Astrocyte of the cerebellum (primary cell): Measurements from ENCODE around the gene RTTN.

ENCODE experiments used
- DNase-seq: peaks from one replicate; pipeline ENCODE4 v3.0.0-alpha.2; 2011; ENCODE audit warnings: low read depth
- H3K4me3 ChIP-seq: 2 replicates; pipeline ENCODE4 v1.5.1; 2011; ENCODE audit warnings: mild to moderate bottlenecking, low read depth, low read length, moderate library complexity
- in situ Hi-C: cut with HindIII; loops from 2 replicates; pipeline ENCODE4 v1.10.0; 2017; ENCODE audit warnings: low sequenced_read_pairs
- TF ChIP-seq, protein P1 (sequence below): IDR thresholded peaks from 2 replicates; pipeline ENCODE4 v1.5.1; 2012; ENCODE audit warnings: low read length, low read depth, moderate library complexity, mild to moderate bottlenecking; ENCODE audit errors: missing control alignments

The RTTN gene

DNA sequence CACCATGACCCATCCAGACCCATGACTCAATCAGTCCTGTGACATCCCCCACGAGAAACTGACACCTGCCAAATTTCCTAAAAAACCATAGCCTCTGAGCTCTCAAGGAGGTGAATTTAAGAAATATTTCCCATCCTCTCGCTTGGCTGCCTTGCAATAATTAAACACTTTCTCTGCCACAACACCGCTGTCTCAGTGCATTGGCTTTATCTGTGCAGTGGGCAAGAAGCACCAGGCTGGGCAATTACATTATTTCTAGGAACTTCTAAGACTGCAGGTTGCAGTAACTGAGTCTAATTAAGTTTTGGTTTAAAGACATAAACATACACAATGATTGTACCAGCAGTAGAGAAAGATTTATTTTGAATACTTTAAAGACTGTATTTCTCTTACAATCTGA is 22.0 kb upstream of the RTTN start:
- in situ Hi-C loops = no loop called here
- H3K4me3 ChIP-seq = no peak overlapping the region
- TF ChIP-seq, protein P1, sequence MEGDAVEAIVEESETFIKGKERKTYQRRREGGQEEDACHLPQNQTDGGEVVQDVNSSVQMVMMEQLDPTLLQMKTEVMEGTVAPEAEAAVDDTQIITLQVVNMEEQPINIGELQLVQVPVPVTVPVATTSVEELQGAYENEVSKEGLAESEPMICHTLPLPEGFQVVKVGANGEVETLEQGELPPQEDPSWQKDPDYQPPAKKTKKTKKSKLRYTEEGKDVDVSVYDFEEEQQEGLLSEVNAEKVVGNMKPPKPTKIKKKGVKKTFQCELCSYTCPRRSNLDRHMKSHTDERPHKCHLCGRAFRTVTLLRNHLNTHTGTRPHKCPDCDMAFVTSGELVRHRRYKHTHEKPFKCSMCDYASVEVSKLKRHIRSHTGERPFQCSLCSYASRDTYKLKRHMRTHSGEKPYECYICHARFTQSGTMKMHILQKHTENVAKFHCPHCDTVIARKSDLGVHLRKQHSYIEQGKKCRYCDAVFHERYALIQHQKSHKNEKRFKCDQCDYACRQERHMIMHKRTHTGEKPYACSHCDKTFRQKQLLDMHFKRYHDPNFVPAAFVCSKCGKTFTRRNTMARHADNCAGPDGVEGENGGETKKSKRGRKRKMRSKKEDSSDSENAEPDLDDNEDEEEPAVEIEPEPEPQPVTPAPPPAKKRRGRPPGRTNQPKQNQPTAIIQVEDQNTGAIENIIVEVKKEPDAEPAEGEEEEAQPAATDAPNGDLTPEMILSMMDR = no peak
- DNase-seq = no peak

DNA sequence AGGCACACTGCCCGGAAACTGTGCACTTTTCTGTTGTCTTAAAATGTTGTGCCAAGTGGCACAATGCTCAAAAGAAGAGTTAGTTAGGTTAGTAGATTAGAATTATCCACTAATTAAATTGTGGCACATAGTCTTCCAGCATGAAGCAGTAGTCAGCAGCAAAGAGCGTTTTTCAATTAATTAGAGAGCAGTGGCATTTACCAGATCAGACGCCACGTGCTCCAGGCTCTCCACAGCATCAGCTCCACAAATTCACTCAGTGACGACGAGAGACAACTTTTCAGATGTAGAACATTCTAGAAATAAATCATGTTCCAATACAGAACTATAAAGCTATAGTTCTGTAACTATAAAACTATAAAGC is 16.4 kb upstream of the RTTN start:
- TF ChIP-seq, protein P1 = no peak
- no peak for DNase-seq
- in situ Hi-C loops = loop anchor here (25.0 kb wide), 1 partner anchor 215 kb away; no protein-coding TSS in a partner anchor
- no peak overlapping the region for H3K4me3 ChIP-seq

- DNase-seq = peak; percentile 6
- TF ChIP-seq, protein P1 = no peak
- H3K4me3 ChIP-seq = peak overlapping the region; percentile 4
- in situ Hi-C loops = loop anchor here (25.0 kb wide), 1 partner anchor 216 kb away; no protein-coding TSS in a partner anchor
Observed at GRCh38 chr18:70221156-70221914, 15.8 kb upstream of the RTTN start.

GRCh38 chr18:70220628-70221027 is 15.1 kb upstream of the RTTN start:
- no peak overlapping the region for H3K4me3 ChIP-seq
- DNase-seq = no peak
- TF ChIP-seq, protein P1 = no peak
- in situ Hi-C loops = loop anchor here (25.0 kb wide), 1 partner anchor 217 kb away; no protein-coding TSS in a partner anchor

- in situ Hi-C loops = loop anchor here (25.0 kb wide), 1 partner anchor 218 kb away; no protein-coding TSS in a partner anchor
- TF ChIP-seq, protein P1 = no peak
- no peak overlapping the region for H3K4me3 ChIP-seq
- no peak for DNase-seq
Observed at GRCh38 chr18:70219688-70220087, 14.2 kb upstream of the RTTN start.

DNA sequence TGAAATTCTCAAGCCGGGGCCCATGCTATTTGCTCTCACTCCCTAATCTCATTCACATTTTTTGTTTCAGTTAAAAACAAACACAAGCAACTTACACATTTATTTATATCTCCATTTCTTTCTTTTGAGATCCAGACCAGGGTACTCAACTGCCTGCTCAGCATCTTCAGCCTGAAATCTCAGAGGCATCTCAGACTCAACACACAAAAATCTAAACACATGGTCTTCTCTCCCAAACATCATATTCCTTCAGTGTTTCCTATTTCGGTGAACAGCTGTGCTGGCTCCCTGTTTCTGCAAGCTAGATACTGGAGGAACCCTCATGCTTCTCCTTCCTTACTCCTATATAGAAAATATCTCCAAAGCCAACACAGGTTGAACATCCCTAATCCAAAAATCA is 11.3 kb upstream of the RTTN start:
- TF ChIP-seq, protein P1 = no peak
- H3K4me3 ChIP-seq = no peak overlapping the region
- in situ Hi-C loops = loop anchor here (25.0 kb wide), 1 partner anchor 221 kb away; no protein-coding TSS in a partner anchor
- DNase-seq = no peak
